ENCODE results near the gene CHAT.

The CHAT gene

DNA sequence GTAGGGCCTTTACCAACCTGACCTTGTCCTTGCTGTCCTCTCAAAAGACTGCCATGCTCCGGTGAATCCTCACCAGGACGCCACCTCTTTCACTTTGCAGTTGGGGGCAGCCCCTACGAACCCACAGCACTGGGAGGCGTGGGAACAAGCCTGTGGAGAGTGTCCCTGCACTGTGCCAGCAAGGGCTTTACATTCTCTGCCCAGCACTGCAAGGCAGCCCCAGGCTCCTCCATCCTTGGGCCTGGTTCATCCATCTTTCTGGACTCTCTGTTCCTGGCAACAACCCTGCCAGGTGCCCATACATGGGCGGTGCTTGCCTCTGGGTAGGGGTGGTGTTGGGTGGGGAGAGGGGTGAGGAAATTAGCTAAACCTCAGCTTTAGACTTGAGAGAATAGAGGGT is 1.4 kb downstream of the CHAT start:
- Histone ChIP-seq H3K9me3 (replicated peaks in 1 of 2; ENCODE audit: control insufficient read depth in 2 of 2, insufficient read depth in 1 of 2, low read depth in 1 of 2, low read length in 2 of 2) (peaks cover 6 to 7% of the 10 kb centered on the region in 2 donors), H3K23ac (ENCODE audit: low read depth, low read length, poor library complexity) (no peak overlapping the region), H2BK15ac (ENCODE audit: low read length) (no peak overlapping the region), H2AK5ac (ENCODE audit: low read depth, low read length) (no peak overlapping the region), H3K9ac (ENCODE audit: low read depth, low read length, poor library complexity) (no peak overlapping the region), H3K36me3 (replicated peaks in 1 of 2; ENCODE audit: control insufficient read depth in 2 of 2, insufficient read depth in 2 of 2, low read length in 2 of 2) (no peaks in the 10 kb centered on the region), H4K8ac (ENCODE audit: low read depth, low read length) (no peak overlapping the region), H3K27ac (replicated peaks; ENCODE audit: low read length) (no peak overlapping the region), H2BK5ac (ENCODE audit: low read length) (no peak overlapping the region), H3K4ac (ENCODE audit: low read length) (no peak overlapping the region), H3K27me3 (ENCODE audit: control insufficient read depth in 3 of 3, insufficient read depth in 3 of 3, low read depth in 1 of 3, low read length in 3 of 3) (peaks cover 41 to 98% (median 64%) of the 10 kb centered on the region in 3 experiments), H3K18ac (ENCODE audit: low read length) (no peak overlapping the region), H3K4me2 (ENCODE audit: insufficient read depth, low read length, poor library complexity, severe bottlenecking) (no peak overlapping the region), H2AFZ (ENCODE audit: low read length) (no peak overlapping the region), H3K79me1 (ENCODE audit: low read depth, low read length) (peaks cover 6% of the 10 kb centered on the region), H2BK120ac (ENCODE audit: low read depth, low read length) (no peak overlapping the region), H2BK12ac (ENCODE audit: low read length) (no peak overlapping the region), H4K91ac (ENCODE audit: low read depth, low read length, poor library complexity) (no peak overlapping the region), H3K4me1 (ENCODE audit: control insufficient read depth in 2 of 2, insufficient read depth in 1 of 2, low read depth in 1 of 2, low read length in 2 of 2) (peaks cover 4 to 23% of the 10 kb centered on the region in 2 donors), H3K14ac (ENCODE audit: low read length) (no peak overlapping the region), H3K4me3 (ENCODE audit: low read length in 2 of 2) (no peak overlapping the region)
- DNase-seq (ENCODE audit: low spot score): no peak
- WGBS, 2 donors (ENCODE audit: extremely low coverage in 2 of 2, insufficient read length in 2 of 2, insufficient replicate concordance in 1 of 2): no CpG with 5 or more reads among the region's 5 CpGs

DNA sequence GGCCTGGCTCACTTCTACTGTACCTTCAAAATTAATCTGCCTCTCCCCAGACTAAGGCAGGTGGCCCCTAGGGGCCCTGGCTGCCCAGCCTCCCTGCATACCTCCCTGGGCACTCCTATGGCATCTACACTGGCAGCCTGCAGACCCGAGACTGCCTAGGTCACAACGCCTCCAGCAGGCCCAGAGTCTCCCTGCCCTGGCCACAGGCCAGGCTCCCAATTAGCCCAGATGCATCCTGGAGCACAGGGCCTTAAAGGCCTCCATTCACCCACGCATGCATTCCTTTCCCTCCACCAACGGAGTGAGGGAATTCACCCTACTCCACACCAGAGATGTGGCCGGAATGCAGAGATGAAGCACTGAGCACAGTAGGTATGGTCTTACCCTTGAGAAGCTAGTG is 1.9 kb downstream of the CHAT start:
- H4K91ac ChIP-seq (ENCODE audit: low read depth, low read length, poor library complexity): no peak overlapping the region
- H3K18ac ChIP-seq (ENCODE audit: low read length): no peak overlapping the region
- H3K79me1 ChIP-seq (ENCODE audit: low read depth, low read length): peaks cover 3% of the 10 kb centered on the region
- no peak overlapping the region for H2BK15ac ChIP-seq (ENCODE audit: low read length)
- H3K4me2 ChIP-seq (ENCODE audit: insufficient read depth, low read length, poor library complexity, severe bottlenecking): no peak overlapping the region
- H3K27ac ChIP-seq (replicated peaks; ENCODE audit: low read length): no peak overlapping the region
- no CpG with 5 or more reads among the region's 5 CpGs for WGBS, 2 donors (ENCODE audit: extremely low coverage in 2 of 2, insufficient read length in 2 of 2, insufficient replicate concordance in 1 of 2)
- H3K14ac ChIP-seq (ENCODE audit: low read length): no peak overlapping the region
- H3K4ac ChIP-seq (ENCODE audit: low read length): no peak overlapping the region
- no peak overlapping the region for H2AK5ac ChIP-seq (ENCODE audit: low read depth, low read length)
- H2AFZ ChIP-seq (ENCODE audit: low read length): no peak overlapping the region
- H2BK12ac ChIP-seq (ENCODE audit: low read length): no peak overlapping the region
- H3K9ac ChIP-seq (ENCODE audit: low read depth, low read length, poor library complexity): no peak overlapping the region
- H3K27me3 ChIP-seq (ENCODE audit: control insufficient read depth in 3 of 3, insufficient read depth in 3 of 3, low read depth in 1 of 3, low read length in 3 of 3): peaks cover 37 to 98% (median 59%) of the 10 kb centered on the region in 3 experiments
- peaks cover 6 to 7% of the 10 kb centered on the region in 2 donors for H3K9me3 ChIP-seq (replicated peaks in 1 of 2; ENCODE audit: control insufficient read depth in 2 of 2, insufficient read depth in 1 of 2, low read depth in 1 of 2, low read length in 2 of 2)
- no peak overlapping the region for H4K8ac ChIP-seq (ENCODE audit: low read depth, low read length)
- H3K23ac ChIP-seq (ENCODE audit: low read depth, low read length, poor library complexity): no peak overlapping the region
- no peak overlapping the region for H2BK5ac ChIP-seq (ENCODE audit: low read length)
- H2BK120ac ChIP-seq (ENCODE audit: low read depth, low read length): no peak overlapping the region
- no peak for DNase-seq (ENCODE audit: low spot score)
- no peaks in the 10 kb centered on the region for H3K36me3 ChIP-seq (replicated peaks in 1 of 2; ENCODE audit: control insufficient read depth in 2 of 2, insufficient read depth in 2 of 2, low read length in 2 of 2)
- peaks cover 4 to 22% of the 10 kb centered on the region in 2 donors for H3K4me1 ChIP-seq (ENCODE audit: control insufficient read depth in 2 of 2, insufficient read depth in 1 of 2, low read depth in 1 of 2, low read length in 2 of 2)
- H3K4me3 ChIP-seq (ENCODE audit: low read length in 2 of 2): no peak overlapping the region

DNA sequence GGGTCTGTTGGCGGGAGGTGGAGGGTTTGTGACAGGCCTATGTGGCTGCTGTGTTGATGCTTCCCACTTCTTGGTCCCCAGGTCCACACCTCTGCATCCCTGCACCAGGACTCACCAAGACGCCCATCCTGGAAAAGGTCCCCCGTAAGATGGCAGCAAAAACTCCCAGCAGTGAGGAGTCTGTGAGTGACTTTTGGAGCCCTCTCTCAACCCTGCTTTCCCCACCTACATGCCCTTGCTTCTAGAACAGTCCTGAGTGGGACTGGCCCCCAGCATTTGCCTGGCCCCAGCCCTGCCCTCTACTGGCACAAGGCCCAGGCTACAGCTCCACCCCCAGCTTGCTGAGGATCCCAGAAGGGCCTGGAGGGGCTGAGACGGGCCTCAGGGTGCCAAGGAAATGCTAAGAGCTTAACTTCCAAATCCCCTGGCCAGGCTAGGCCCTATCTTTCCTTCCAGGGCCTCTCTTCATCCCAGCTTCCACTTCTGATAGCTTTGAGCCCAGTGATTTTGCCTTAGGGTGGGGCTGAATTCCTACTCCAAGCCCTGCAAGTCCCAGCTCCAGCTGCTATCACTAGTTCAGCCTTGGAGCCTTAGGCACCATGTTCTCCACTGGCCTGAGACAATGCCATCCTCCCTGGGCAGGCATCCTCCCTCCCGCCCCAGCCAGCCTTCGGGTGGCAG is 2.7 kb downstream of the CHAT start:
- H2AK5ac ChIP-seq (ENCODE audit: low read depth, low read length): no peak overlapping the region
- H4K91ac ChIP-seq (ENCODE audit: low read depth, low read length, poor library complexity): no peak overlapping the region
- DNase-seq (ENCODE audit: low spot score): no peak
- no peak overlapping the region for H3K4me3 ChIP-seq (ENCODE audit: low read length in 2 of 2)
- no peak overlapping the region for H3K9ac ChIP-seq (ENCODE audit: low read depth, low read length, poor library complexity)
- no CpG with 5 or more reads among the region's 6 CpGs for WGBS, 2 donors (ENCODE audit: extremely low coverage in 2 of 2, insufficient read length in 2 of 2, insufficient replicate concordance in 1 of 2)
- no peak overlapping the region for H2BK12ac ChIP-seq (ENCODE audit: low read length)
- no peak overlapping the region for H2BK5ac ChIP-seq (ENCODE audit: low read length)
- H2BK15ac ChIP-seq (ENCODE audit: low read length): no peak overlapping the region
- H3K9me3 ChIP-seq (replicated peaks in 1 of 2; ENCODE audit: control insufficient read depth in 2 of 2, insufficient read depth in 1 of 2, low read depth in 1 of 2, low read length in 2 of 2): peaks cover 3 to 5% of the 10 kb centered on the region in 2 donors
- H3K14ac ChIP-seq (ENCODE audit: low read length): no peak overlapping the region
- peaks cover under 1% of the 10 kb centered on the region for H3K79me1 ChIP-seq (ENCODE audit: low read depth, low read length)
- H3K4me2 ChIP-seq (ENCODE audit: insufficient read depth, low read length, poor library complexity, severe bottlenecking): no peak overlapping the region
- no peaks in the 10 kb centered on the region for H3K36me3 ChIP-seq (replicated peaks in 1 of 2; ENCODE audit: control insufficient read depth in 2 of 2, insufficient read depth in 2 of 2, low read length in 2 of 2)
- H3K27me3 ChIP-seq (ENCODE audit: control insufficient read depth in 3 of 3, insufficient read depth in 3 of 3, low read depth in 1 of 3, low read length in 3 of 3): peaks cover 28 to 98% (median 50%) of the 10 kb centered on the region in 3 experiments
- H2BK120ac ChIP-seq (ENCODE audit: low read depth, low read length): no peak overlapping the region
- no peak overlapping the region for H3K27ac ChIP-seq (replicated peaks; ENCODE audit: low read length)
- H3K4me1 ChIP-seq (ENCODE audit: control insufficient read depth in 2 of 2, insufficient read depth in 1 of 2, low read depth in 1 of 2, low read length in 2 of 2): peaks cover 4 to 16% of the 10 kb centered on the region in 2 donors
- no peak overlapping the region for H3K23ac ChIP-seq (ENCODE audit: low read depth, low read length, poor library complexity)
- no peak overlapping the region for H4K8ac ChIP-seq (ENCODE audit: low read depth, low read length)
- H2AFZ ChIP-seq (ENCODE audit: low read length): no peak overlapping the region
- no peak overlapping the region for H3K18ac ChIP-seq (ENCODE audit: low read length)
- no peak overlapping the region for H3K4ac ChIP-seq (ENCODE audit: low read length)

DNA sequence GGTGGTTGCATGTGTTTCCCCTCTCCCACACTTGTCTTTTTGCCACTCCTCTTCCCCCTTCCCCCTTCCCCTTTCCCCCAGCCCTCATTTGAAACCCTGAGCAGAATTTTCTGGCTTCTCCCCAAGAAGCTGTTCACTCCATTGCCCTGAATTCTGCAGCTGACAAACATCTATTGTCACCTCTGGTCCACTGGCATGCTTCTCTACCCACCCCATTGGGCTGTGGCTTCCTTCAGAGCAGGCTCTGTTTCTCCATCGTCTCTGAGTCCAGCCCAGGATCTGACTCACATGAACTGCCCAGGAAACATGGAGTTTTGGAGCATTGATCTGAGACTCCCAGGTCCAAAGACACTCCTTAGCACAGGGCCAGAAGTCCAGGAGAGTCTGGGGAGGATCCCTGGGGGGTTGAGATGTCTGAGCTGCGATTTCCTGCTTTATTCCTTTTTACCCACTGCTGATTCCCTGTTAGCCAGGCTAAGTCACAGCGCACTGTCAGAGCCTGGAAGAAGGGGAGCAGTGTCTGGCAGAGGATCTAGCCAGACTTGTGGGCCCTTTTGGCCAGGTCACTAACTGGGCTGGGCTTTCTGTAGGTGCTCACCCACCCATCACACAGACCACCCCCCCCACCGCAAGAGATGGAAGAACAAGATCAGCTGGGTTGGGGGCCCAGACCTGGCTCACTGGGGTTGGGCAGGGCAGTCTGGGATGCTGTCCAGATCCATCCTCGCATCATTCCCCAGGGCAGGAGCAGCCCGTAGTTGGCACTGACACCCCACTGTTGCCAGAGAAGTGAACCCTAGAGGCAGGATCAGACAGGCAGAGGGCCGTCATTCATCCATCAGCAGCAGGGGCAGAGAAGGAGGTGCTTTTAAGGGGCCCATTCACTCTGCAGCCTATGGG is 3.5 kb downstream of the CHAT start:
- no peak overlapping the region for H3K23ac ChIP-seq (ENCODE audit: low read depth, low read length, poor library complexity)
- H2BK120ac ChIP-seq (ENCODE audit: low read depth, low read length): no peak overlapping the region
- H3K9me3 ChIP-seq (replicated peaks in 1 of 2; ENCODE audit: control insufficient read depth in 2 of 2, insufficient read depth in 1 of 2, low read depth in 1 of 2, low read length in 2 of 2): no peaks in the 10 kb centered on the region
- H3K79me1 ChIP-seq (ENCODE audit: low read depth, low read length): no peaks in the 10 kb centered on the region
- H3K27me3 ChIP-seq (ENCODE audit: control insufficient read depth in 3 of 3, insufficient read depth in 3 of 3, low read depth in 1 of 3, low read length in 3 of 3): peaks cover 20 to 97% (median 42%) of the 10 kb centered on the region in 3 experiments
- peaks cover 0 to 13% of the 10 kb centered on the region in 2 donors for H3K4me1 ChIP-seq (ENCODE audit: control insufficient read depth in 2 of 2, insufficient read depth in 1 of 2, low read depth in 1 of 2, low read length in 2 of 2)
- no peak overlapping the region for H4K8ac ChIP-seq (ENCODE audit: low read depth, low read length)
- H3K4me2 ChIP-seq (ENCODE audit: insufficient read depth, low read length, poor library complexity, severe bottlenecking): no peak overlapping the region
- no peak overlapping the region for H2BK5ac ChIP-seq (ENCODE audit: low read length)
- no peak overlapping the region for H3K14ac ChIP-seq (ENCODE audit: low read length)
- no peak overlapping the region for H3K18ac ChIP-seq (ENCODE audit: low read length)
- peak overlapping the region; percentile 10 for H2AK5ac ChIP-seq (ENCODE audit: low read depth, low read length)
- no peaks in the 10 kb centered on the region for H3K36me3 ChIP-seq (replicated peaks in 1 of 2; ENCODE audit: control insufficient read depth in 2 of 2, insufficient read depth in 2 of 2, low read length in 2 of 2)
- no CpG with 5 or more reads among the region's 7 CpGs for WGBS, 2 donors (ENCODE audit: extremely low coverage in 2 of 2, insufficient read length in 2 of 2, insufficient replicate concordance in 1 of 2)
- H3K9ac ChIP-seq (ENCODE audit: low read depth, low read length, poor library complexity): no peak overlapping the region
- no peak overlapping the region for H4K91ac ChIP-seq (ENCODE audit: low read depth, low read length, poor library complexity)
- H3K4me3 ChIP-seq (ENCODE audit: low read length in 2 of 2): no peak overlapping the region
- no peak overlapping the region for H2BK15ac ChIP-seq (ENCODE audit: low read length)
- H3K4ac ChIP-seq (ENCODE audit: low read length): no peak overlapping the region
- no peak overlapping the region for H2BK12ac ChIP-seq (ENCODE audit: low read length)
- no peak overlapping the region for H3K27ac ChIP-seq (replicated peaks; ENCODE audit: low read length)
- no peak overlapping the region for H2AFZ ChIP-seq (ENCODE audit: low read length)
- DNase-seq (ENCODE audit: low spot score): no peak
